ENCODE measurements around the gene CFAP99. TPM values are rescaled to one million over a fixed set of nuclear protein-coding genes. Genes with fewer than 3 reads are reported as not detected.
A peak's percentile ranks its signal among the peaks of the same experiment; 100 is the strongest.
"Not testable (repeated sequence)": the region's sequence is repeated elsewhere in the genome, so short reads cannot be mapped to it uniquely, and the experiment has no call there.

CFAP99 gene
- total and polyA plus RNA-seq, 8 donors: 0.41 to 2.6 (median 1.4) TPM

- H3K27ac ChIP-seq: no peak overlapping the region
- no peak for TF ChIP-seq CTCF (IDR thresholded peaks at IDR 0.05)
- intact Hi-C loops (cut with DNase I): no loop called here
Measured at GRCh38 chr4:2428496-2429213, 9.9 kb downstream of the CFAP99 start.

GRCh38 chr4:2429945-2430757 is 11.4 kb downstream of the CFAP99 start:
- ATAC-seq; H3K36me3 ChIP-seq; H3K9me3 ChIP-seq; H3K27me3 ChIP-seq; H3K4me1 ChIP-seq; DNase-seq; H3K4me3 ChIP-seq; intact Hi-C loops (cut with DNase I): not testable (repeated sequence)
- H3K27ac ChIP-seq: peak overlapping the region in 1 of 2 donors; percentile 30

More at GRCh38 chr4:2428496-2429213, 9.9 kb downstream of the CFAP99 start:
- Histone ChIP-seq H3K9me3 (no peaks in the 10 kb centered on the region), H3K36me3 (no peaks in the 10 kb centered on the region), H3K27me3 (peaks cover 0 to 4% of the 10 kb centered on the region in 2 donors), H3K4me1 (no peaks in the 10 kb centered on the region), H3K4me3 (no peak overlapping the region)
- DNase-seq (peak in 1 of 4 donors; percentile 60), ATAC-seq (no peak)

DNA sequence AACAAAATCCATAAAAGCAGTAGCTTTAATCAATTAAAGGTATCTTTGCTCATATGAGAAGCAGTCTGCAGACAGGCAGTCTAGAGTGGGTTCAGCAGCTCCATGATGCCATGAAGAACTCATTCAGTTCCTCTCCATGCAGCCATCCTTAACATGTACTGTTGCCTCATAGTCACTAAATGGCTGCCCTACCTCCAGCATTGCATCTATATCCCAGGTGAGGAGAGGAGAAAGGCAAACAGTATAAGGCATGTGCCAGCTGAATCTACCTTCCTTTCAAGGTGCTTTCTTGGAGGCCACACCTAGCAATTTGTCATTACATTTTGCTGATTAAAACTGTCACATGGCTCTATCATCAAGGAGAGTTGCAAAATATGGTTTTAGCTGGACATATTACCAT is 13.2 kb downstream of the CFAP99 start:
- Histone ChIP-seq H3K36me3 (no peaks in the 10 kb centered on the region), H3K4me3 (no peak overlapping the region), H3K9me3 (no peaks in the 10 kb centered on the region), H3K27me3 (peaks cover 0 to 6% of the 10 kb centered on the region in 2 donors), H3K27ac (no peak overlapping the region), H3K4me1 (no peaks in the 10 kb centered on the region)
- no peak for DNase-seq
- intact Hi-C loops (cut with DNase I): no loop called here
- no peak for ATAC-seq
- no peak for TF ChIP-seq CTCF (IDR thresholded peaks at IDR 0.05)

- Histone ChIP-seq H3K9me3 (no peaks in the 10 kb centered on the region), H3K36me3 (no peaks in the 10 kb centered on the region), H3K27me3 (peaks cover 0 to 6% of the 10 kb centered on the region in 2 donors), H3K4me3 (no peak overlapping the region), H3K4me1 (no peaks in the 10 kb centered on the region), H3K27ac (no peak overlapping the region)
- intact Hi-C loops (cut with DNase I): no loop called here
- DNase-seq: no peak
- no peak for ATAC-seq
- TF ChIP-seq CTCF (IDR thresholded peaks at IDR 0.05): no peak
Measured at GRCh38 chr4:2432991-2433530, 14.3 kb downstream of the CFAP99 start.

DNA sequence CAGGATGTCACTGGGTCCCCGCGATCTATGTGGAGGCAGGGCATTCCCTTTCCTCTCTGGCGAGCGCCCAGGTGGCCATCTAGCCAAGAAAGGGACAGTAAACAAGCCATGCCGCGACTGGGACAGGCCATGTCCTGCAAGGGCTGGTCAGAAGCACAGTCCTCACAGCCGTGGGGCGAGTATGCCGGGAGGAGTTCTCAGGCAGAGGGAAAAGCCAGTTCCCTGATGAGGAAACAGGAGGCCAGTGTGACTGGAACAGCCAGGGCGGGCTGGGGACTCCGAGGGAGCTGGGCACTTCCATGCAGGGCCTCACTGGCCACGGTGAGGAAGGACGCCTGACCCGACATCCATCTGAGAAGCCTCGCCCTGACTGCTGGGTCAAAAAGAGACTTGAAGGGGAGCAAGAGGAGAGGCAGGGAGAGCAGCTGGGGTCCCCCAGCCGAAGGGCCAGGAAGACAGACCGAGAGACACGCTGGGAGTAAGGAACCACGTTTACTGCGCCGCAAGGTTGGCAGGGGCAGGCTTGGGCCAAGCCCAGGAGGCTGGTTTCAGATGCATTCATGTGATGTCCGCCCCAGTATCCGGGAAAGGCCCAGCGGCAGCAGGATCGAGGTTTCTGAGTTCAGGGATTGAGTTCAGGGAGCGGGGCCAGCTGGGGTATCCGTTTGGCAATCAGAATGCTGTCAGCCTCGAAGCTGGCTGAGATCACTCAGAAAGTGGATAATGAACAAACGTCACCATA is 15.0 kb downstream of the CFAP99 start:
- no peak for TF ChIP-seq CTCF (IDR thresholded peaks at IDR 0.05)
- H3K9me3 ChIP-seq: no peaks in the 10 kb centered on the region
- intact Hi-C loops (cut with DNase I): no loop called here
- ATAC-seq (no peak), DNase-seq (peak in 1 of 4 donors; percentile 59)
- no peak overlapping the region for H3K4me3 ChIP-seq
- H3K27me3 ChIP-seq: peaks cover 0 to 6% of the 10 kb centered on the region in 2 donors
- H3K27ac ChIP-seq: no peak overlapping the region
- no peaks in the 10 kb centered on the region for H3K4me1 ChIP-seq
- no peaks in the 10 kb centered on the region for H3K36me3 ChIP-seq
